IMR-90 (cell line): ENCODE measurements around the gene CNOT6.

ENCODE experiments used
- CEBPB ChIP-seq: IDR thresholded peaks from 2 replicates; pipeline ENCODE4 v1.6.1; 2012; ENCODE audit warnings: low read depth, low read length, improper control_type of control experiment
- CTCF ChIP-seq: conservative IDR thresholded peaks from 2 replicates; pipeline ENCODE4 v1.5.1; 2012; ENCODE audit warnings: mild to moderate bottlenecking, low read depth, low read length, improper control_type of control experiment
- FOS ChIP-seq: fragments of 150-350 bp; IDR thresholded peaks from 2 replicates; pipeline ENCODE4 v1.6.1; 2016; ENCODE audit warnings: low read depth, low read length
- RCOR1 ChIP-seq: IDR thresholded peaks from 2 replicates; pipeline ENCODE4 v1.6.1; 2012; ENCODE audit warnings: mild to moderate bottlenecking, low read length, improper control_type of control experiment; ENCODE audit not compliant: insufficient replicate concordance
- USF2 ChIP-seq: fragments of 150-350 bp; IDR thresholded peaks from 2 replicates; pipeline ENCODE4 v1.6.1; 2017; ENCODE audit warnings: mild to moderate bottlenecking, antibody characterized with exemption, low read length, low read depth

GRCh38 chr5:180609817-180610550 is 115.8 kb downstream of the CNOT6 start:
- TF ChIP-seq FOS (no peak), CTCF (no peak), RCOR1 (no peak), USF2 (no peak), CEBPB (no peak)
